Measurements from ENCODE around the gene ABHD13.

- TF ChIP-seq, protein P1, sequence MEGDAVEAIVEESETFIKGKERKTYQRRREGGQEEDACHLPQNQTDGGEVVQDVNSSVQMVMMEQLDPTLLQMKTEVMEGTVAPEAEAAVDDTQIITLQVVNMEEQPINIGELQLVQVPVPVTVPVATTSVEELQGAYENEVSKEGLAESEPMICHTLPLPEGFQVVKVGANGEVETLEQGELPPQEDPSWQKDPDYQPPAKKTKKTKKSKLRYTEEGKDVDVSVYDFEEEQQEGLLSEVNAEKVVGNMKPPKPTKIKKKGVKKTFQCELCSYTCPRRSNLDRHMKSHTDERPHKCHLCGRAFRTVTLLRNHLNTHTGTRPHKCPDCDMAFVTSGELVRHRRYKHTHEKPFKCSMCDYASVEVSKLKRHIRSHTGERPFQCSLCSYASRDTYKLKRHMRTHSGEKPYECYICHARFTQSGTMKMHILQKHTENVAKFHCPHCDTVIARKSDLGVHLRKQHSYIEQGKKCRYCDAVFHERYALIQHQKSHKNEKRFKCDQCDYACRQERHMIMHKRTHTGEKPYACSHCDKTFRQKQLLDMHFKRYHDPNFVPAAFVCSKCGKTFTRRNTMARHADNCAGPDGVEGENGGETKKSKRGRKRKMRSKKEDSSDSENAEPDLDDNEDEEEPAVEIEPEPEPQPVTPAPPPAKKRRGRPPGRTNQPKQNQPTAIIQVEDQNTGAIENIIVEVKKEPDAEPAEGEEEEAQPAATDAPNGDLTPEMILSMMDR (IDR thresholded peaks at IDR 0.05; ENCODE audit: low read length): no peak
- TF ChIP-seq EZH2 (optimal IDR thresholded peaks at IDR 0.05; ENCODE audit: low read depth, low read length): no peak
These were observed 3.5 kb upstream of the ABHD13 start for GRCh38 chr13:108214441-108215271.

Data from MM.1S (cell line).